ENCODE results near the gene GAST. TPM values are rescaled to one million over a fixed set of nuclear protein-coding genes. Genes with fewer than 3 reads are reported as not detected.

GAST gene
- total and polyA plus RNA-seq, 8 donors, result not detected

DNA sequence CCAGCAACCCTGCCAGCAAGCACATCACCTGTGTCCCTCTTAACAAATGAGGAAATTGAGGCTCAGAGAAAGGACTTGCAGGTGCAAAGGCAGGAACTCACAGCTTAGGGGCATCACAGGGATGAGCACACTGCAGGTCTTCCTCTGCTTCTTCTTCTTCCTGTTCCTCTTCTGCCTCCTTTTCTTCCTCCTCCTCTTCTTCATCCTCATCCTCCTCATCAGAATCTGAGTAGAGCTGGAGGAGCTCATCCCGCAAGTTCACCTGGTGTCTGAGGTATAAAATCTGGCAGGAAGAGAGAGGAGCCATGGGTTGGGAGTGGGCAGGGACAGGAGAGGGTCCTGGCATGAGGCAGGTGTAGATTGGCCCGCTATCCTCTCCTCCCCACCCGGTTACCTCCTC lies 19.7 kb downstream of the GAST start:
- Histone ChIP-seq H3K4me1 (peaks cover 0 to 7% (median 3%) of the 10 kb centered on the region in 3 donors), H3K27ac (no peak overlapping the region), H3K4me3 (no peak overlapping the region), H3K36me3 (no peaks in the 10 kb centered on the region), H3K27me3 (peaks cover 0 to 19% (median 3%) of the 10 kb centered on the region in 4 donors), H3K9me3 (no peaks in the 10 kb centered on the region)
- intact Hi-C loops (cut with DNase I), result loop anchor here in 2 of 3 donors (10.0 kb wide), 2 partner anchors 73 to 223 kb away; no protein-coding TSS in a partner anchor
- WGBS, 2 donors, result 48 to 75% methylated on average over 2 of the region's 3 CpGs
- no peak for ATAC-seq
- DNase-seq, result no peak
- TF ChIP-seq, protein P1, sequence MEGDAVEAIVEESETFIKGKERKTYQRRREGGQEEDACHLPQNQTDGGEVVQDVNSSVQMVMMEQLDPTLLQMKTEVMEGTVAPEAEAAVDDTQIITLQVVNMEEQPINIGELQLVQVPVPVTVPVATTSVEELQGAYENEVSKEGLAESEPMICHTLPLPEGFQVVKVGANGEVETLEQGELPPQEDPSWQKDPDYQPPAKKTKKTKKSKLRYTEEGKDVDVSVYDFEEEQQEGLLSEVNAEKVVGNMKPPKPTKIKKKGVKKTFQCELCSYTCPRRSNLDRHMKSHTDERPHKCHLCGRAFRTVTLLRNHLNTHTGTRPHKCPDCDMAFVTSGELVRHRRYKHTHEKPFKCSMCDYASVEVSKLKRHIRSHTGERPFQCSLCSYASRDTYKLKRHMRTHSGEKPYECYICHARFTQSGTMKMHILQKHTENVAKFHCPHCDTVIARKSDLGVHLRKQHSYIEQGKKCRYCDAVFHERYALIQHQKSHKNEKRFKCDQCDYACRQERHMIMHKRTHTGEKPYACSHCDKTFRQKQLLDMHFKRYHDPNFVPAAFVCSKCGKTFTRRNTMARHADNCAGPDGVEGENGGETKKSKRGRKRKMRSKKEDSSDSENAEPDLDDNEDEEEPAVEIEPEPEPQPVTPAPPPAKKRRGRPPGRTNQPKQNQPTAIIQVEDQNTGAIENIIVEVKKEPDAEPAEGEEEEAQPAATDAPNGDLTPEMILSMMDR (IDR thresholded peaks at IDR 0.05), result no peak
- FAIRE-seq, result no peak

DNA sequence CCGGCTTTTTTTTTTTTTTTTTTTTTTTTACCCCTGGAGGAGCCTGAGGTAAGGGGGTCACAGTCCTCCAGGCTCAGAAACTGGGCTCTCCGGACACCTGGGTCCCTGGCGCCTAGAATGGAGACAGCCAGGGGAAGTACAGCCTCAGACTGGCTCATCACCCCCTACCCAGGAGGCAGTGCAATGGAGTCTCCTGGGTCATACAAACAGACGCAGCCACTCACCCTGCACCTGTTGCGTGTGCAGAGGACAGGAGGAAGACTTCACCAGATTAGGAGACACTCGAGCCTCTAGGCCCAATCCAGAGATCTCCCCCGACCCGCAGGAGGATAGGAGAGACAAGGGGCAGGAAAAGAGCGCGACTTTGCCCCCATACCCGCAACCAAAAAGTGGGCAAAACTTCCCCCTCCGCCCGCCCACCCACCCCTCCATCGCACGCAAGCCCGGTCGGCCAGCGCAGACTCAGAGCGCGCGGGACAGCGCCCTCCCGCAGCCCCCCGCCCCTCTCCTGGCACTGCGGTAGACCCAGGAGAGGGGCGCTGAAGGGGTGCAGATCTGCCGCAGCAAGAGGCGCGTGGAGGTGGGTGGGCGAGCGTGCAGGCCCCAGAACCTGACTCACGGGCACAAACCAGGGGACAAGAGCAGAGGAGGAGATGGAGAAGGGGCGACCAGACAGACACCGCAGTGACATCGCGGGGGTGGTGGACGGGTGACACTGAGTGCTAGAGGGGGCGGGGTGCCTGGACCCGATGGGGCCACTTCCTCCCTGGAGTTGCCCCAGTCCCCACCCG lies 21.4 kb downstream of the GAST start:
- H3K9me3 ChIP-seq, result no peaks in the 10 kb centered on the region
- TF ChIP-seq, protein P1 (IDR thresholded peaks at IDR 0.05), result no peak
- intact Hi-C loops (cut with DNase I), result loop anchor here in 2 of 3 donors (10.0 kb wide), 2 partner anchors 71 to 221 kb away; no protein-coding TSS in a partner anchor
- DNase-seq, result peak in 1 of 6 donors; percentile 39
- no peak overlapping the region for H3K27ac ChIP-seq
- H3K4me1 ChIP-seq, result peaks cover 5 to 11% (median 8%) of the 10 kb centered on the region in 3 donors
- H3K27me3 ChIP-seq, result peaks cover 0 to 19% (median 3%) of the 10 kb centered on the region in 4 donors
- FAIRE-seq, result no peak
- H3K4me3 ChIP-seq, result peak overlapping the region in 2 of 4 donors; percentile 35 to 51
- no peak for ATAC-seq
- H3K36me3 ChIP-seq, result no peaks in the 10 kb centered on the region
- 19 to 23% methylated on average over 38 to 39 of the region's 40 CpGs for WGBS, 2 donors

DNA sequence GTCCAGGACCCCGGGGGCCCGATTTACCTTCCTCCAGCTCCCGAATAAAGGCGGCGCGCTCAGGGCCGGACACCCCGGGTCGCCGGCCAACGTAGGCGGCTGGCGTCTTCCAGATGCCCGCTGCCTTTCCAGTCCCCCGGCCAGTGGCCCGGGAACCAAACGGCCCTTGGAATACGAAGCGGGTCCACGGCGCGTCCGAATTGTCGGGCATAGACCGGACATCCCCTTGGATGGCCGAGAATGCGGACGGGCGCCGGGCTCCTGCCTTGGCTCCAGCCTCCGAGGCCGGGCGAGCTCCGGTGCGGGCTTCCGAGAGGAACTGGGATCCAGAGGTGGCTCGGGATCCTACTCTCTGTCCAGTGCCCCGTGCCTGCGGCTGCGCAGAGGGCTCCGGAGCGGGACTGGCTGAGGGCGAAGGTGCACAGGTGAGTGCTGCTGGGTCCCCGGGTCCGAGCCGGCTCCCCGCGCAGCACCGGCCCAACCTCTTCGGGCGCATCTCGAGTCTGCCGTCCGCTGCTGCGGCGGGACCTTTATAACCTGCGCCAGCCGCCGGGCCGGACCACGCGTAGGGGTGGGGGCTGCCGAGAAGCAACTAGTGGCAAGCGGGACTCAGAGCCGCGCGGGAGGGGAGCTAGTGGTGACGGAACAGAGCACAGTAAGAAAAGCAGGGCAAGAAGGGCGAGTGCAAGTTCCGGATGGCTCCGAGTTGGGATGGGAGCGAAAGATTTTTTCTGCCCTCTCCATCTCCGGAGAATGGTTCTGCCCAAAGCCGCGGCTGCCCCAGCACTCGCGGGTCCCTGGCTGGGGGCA lies 22.2 kb downstream of the GAST start, which contains the start of gene HAP1:
Gene HAP1, minus strand, starts transcription at position 505 of the 810 bp plus-strand sequence. Its CDS starts 9 bp downstream, at position 496.
- no peaks in the 10 kb centered on the region for H3K36me3 ChIP-seq
- peak within 1 kb of the TSS; percentile 0 to 51 (median 24) for H3K4me3 ChIP-seq
- TF ChIP-seq, protein P1 (IDR thresholded peaks at IDR 0.05), result no peak
- H3K9me3 ChIP-seq, result no peaks in the 10 kb centered on the region
- ATAC-seq, result peak in 3 of 4 donors; percentile 36 to 45 (median 41)
- peaks cover 0 to 19% (median 3%) of the 10 kb centered on the region in 4 donors for H3K27me3 ChIP-seq
- intact Hi-C loops (cut with DNase I), result loop anchor here in 2 of 3 donors (10.0 kb wide), 2 partner anchors 70 to 220 kb away; no protein-coding TSS in a partner anchor
- FAIRE-seq, result no peak
- peaks cover 7 to 13% (median 11%) of the 10 kb centered on the region in 3 donors for H3K4me1 ChIP-seq
- WGBS, 2 donors, result 1% methylated on average over 76 to 77 of the region's 77 CpGs
- no peak within 1 kb of the TSS for H3K27ac ChIP-seq
- DNase-seq, result peak in 3 of 6 donors; percentile 31 to 78 (median 43)

DNA sequence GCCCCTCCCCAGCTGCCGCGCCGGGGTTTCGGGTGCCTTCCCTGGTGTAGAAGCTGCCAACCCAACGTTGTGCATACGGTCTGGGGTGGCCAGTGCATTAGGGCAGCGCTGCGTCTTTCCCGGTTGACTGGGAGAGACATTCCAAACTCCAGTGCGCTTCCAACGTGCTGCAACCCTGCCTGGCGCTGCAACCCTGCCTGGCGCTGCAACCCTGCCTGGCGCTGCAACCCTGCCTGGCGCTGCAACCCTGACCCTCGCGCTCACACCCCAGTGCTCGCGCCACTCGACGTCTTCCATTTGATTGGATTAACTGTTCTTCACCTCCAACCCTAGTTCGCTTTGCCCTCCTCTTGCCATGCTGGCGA lies 22.8 kb downstream of the GAST start:
- intact Hi-C loops (cut with DNase I), result loop anchor here in 2 of 3 donors (10.0 kb wide), 2 partner anchors 70 to 220 kb away; no protein-coding TSS in a partner anchor
- H3K36me3 ChIP-seq, result no peaks in the 10 kb centered on the region
- WGBS, 2 donors, result 4% methylated on average over 23 of the region's 23 CpGs
- peak overlapping the region; percentile 0 to 51 (median 24) for H3K4me3 ChIP-seq
- H3K27ac ChIP-seq, result no peak overlapping the region
- H3K27me3 ChIP-seq, result peaks cover 0 to 19% (median 3%) of the 10 kb centered on the region in 4 donors
- ATAC-seq (peak in 3 of 4 donors; percentile 1 to 4 (median 4)), DNase-seq (no peak), FAIRE-seq (no peak)
- TF ChIP-seq, protein P1 (IDR thresholded peaks at IDR 0.05), result no peak
- no peaks in the 10 kb centered on the region for H3K9me3 ChIP-seq
- H3K4me1 ChIP-seq, result peaks cover 7 to 13% (median 11%) of the 10 kb centered on the region in 3 donors

Data from pancreas (tissue), 10 donors.